Mucosa of rectum (tissue), 2 donors: Measurements from ENCODE around the gene DNAL1.
"Not testable (repeated sequence)": the region's sequence is repeated elsewhere in the genome, so short reads cannot be mapped to it uniquely, and the experiment has no call there.

ENCODE experiments used
- H3K27ac ChIP-seq, 2 donors: one replicate each; pipeline ENCODE4 v1.7.0; 2013; ENCODE audit warnings: inconsistent platforms in 2 of 2, low read depth in 2 of 2, low read length in 2 of 2
- H3K27me3 ChIP-seq, 2 donors: one replicate each; pipeline ENCODE4 v1.7.0; 2013; ENCODE audit warnings: low read length in 2 of 2; ENCODE audit not compliant: control insufficient read depth in 2 of 2, insufficient read depth in 2 of 2
- H3K36me3 ChIP-seq, 2 donors: one replicate each; pipeline ENCODE4 v1.7.0; 2013; ENCODE audit warnings: low read length in 2 of 2; ENCODE audit not compliant: control insufficient read depth in 2 of 2, insufficient read depth in 2 of 2
- H3K4me1 ChIP-seq, 2 donors: one replicate each; pipeline ENCODE4 v1.7.0; 2013; ENCODE audit warnings: low read length in 2 of 2, mild to moderate bottlenecking in 1 of 2; ENCODE audit not compliant: control insufficient read depth in 2 of 2, insufficient read depth in 2 of 2
- H3K4me3 ChIP-seq, 2 donors: one replicate each; pipeline ENCODE4 v1.7.0; 2013; ENCODE audit warnings: low read length in 2 of 2
- H3K9ac ChIP-seq, 2 donors: one replicate each; pipeline ENCODE4 v1.7.0; 2013; ENCODE audit warnings: low read length in 2 of 2, low read depth in 1 of 2, mild to moderate bottlenecking in 1 of 2
- H3K9me3 ChIP-seq, 2 donors: one replicate each; pipeline ENCODE4 v1.7.0; 2013; ENCODE audit warnings: low read length in 2 of 2; ENCODE audit not compliant: control insufficient read depth in 2 of 2
- donor health status: healthy.
- donor health status: Normal muscosa, but diverticular disease.

Gene DNAL1

DNA sequence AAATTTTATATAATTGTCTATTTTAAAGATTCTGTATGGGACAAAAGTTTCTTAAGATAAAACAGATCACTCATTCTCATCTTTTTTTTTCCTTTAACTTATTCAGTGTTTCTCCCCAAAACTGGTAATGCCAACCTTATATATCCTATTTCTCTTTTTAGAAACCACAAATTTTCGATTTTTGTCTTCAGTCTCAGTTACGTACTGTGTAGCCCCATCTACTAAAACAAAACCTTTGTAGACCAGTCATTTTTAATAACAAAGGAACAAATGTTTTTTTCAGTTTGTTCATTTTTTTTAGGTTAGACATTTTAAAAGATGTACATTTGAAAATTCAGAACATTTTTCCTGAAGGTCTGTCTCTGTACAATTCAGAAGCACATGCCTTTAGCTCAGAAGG is 51.2 kb downstream of the DNAL1 start:
- Histone ChIP-seq H3K27me3 (no peaks in the 10 kb centered on the region), H3K4me1 (peaks cover 0 to 3% of the 10 kb centered on the region in 2 donors), H3K27ac (no peak overlapping the region), H3K4me3 (no peak overlapping the region), H3K36me3 (no peaks in the 10 kb centered on the region), H3K9me3 (no peaks in the 10 kb centered on the region), H3K9ac (no peak overlapping the region)

DNA sequence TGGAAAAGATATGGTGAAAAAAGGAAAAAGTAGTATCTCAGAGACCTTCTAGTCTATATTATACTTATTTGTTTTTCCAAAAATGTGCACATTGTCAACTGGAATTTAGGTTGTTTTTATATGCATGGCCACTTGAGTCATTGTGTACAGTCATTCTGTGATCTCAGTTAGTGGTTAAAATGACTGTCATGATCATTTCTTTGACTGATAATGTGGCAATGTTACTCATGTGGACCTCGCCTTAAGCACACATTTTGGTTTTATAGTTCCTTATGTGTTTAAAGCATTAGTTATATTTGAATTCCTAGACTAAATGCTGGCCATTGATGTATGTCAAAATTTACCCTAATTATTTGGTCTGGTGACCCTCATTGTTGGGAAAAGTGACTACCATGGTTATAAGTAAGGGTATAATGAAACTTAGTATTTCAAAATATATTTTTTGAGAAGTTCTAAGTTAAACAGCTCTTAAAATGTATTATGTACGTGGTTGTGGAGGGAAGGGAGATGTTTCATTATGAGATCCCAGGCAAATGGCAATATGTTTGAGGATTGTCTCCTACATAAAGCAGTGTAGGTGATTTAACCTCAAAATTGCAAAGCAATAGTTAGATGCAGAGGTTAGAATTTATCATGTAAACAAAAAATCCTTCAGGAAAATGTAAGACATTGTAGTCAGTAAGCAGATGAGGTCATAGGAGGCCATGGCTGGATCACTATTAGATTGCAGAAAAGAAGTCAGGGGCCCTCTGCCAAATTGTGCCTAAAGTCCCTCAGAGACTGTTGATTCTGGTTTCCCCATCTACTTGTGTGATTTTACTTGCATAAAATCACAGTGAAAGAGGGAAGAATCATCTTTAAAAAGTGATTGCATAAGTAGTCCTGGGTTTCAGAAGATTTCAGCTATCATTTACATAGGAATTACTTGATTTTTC is 51.9 kb downstream of the DNAL1 start:
- Histone ChIP-seq H3K36me3 (no peaks in the 10 kb centered on the region), H3K27ac (no peak overlapping the region), H3K9me3 (no peaks in the 10 kb centered on the region), H3K4me3 (no peak overlapping the region), H3K9ac (no peak overlapping the region), H3K4me1 (peaks cover 0 to 3% of the 10 kb centered on the region in 2 donors), H3K27me3 (no peaks in the 10 kb centered on the region)

DNA sequence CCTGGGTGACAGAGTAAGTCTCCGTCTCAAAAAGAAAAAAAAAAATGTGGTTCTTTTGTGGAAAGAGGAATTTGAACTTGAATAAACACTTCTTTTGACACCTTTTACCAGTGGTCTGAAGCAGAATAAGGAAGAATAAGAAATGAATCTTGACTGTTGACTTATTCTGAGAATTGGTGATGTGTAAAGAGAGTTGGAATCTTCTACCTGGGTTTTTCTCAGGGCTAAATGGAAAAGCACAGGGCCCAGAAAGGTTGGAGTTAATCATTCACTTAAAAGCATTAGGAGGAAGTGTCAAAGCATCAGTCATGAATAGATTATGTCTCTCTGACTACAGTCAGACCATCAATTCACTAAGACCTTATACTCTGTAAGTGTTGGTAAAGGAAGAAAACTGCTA is 55.5 kb downstream of the DNAL1 start:
- Histone ChIP-seq H3K9me3 (no peaks in the 10 kb centered on the region), H3K36me3 (no peaks in the 10 kb centered on the region), H3K27me3 (no peaks in the 10 kb centered on the region), H3K4me3 (no peak overlapping the region), H3K9ac (no peak overlapping the region), H3K4me1 (peaks cover 0 to 3% of the 10 kb centered on the region in 2 donors), H3K27ac (no peak overlapping the region)

GRCh38 chr14:73708076-73708475 is 63.3 kb downstream of the DNAL1 start:
- H3K4me3 ChIP-seq: not testable (repeated sequence)

DNA sequence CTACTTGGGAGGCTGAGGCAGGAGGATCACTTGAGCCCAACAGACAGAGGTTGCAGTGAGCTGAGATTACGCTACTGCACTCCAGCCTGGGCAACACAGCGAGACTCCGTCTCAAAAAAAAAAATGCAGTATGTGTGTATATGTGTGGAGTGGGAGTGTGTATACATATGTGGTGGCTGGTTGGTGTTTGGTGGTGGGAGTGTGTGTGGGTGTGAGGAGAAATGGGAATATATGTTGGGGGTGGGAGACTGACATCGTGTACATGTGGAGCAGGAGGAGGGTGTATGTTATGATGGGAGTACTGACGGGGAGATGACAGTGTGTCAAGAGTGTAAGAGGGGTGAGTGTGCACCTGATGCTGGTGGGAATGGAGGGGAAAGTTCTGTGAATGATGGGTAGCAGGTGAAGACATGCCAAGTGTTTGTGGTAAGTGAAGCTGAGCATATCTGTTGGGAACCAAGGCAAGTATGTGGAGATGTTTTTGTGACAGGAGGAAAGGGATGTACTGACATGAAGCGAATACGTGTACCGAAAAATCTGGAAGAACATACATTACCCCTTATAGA is 65.2 kb downstream of the DNAL1 start:
- Histone ChIP-seq H3K4me1 (peaks cover 12 to 14% of the 10 kb centered on the region in 2 donors), H3K9me3 (no peaks in the 10 kb centered on the region), H3K27ac (no peak overlapping the region), H3K36me3 (no peaks in the 10 kb centered on the region), H3K4me3 (no peak overlapping the region), H3K9ac (no peak overlapping the region), H3K27me3 (no peaks in the 10 kb centered on the region)

More at GRCh38 chr14:73708076-73708475, 63.3 kb downstream of the DNAL1 start:
- not testable (repeated sequence) for H3K9ac ChIP-seq, H3K9me3 ChIP-seq, H3K4me1 ChIP-seq, H3K36me3 ChIP-seq, H3K27ac ChIP-seq, H3K27me3 ChIP-seq

GRCh38 chr14:73710737-73711136 is 66.0 kb downstream of the DNAL1 start:
- Histone ChIP-seq H3K27ac (no peak overlapping the region), H3K9ac (no peak overlapping the region), H3K4me1 (peaks cover 12 to 14% of the 10 kb centered on the region in 2 donors), H3K27me3 (no peaks in the 10 kb centered on the region), H3K9me3 (no peaks in the 10 kb centered on the region), H3K36me3 (peaks cover 4 to 6% of the 10 kb centered on the region in 2 donors), H3K4me3 (no peak overlapping the region)

GRCh38 chr14:73712071-73712506 is 67.3 kb downstream of the DNAL1 start:
- Histone ChIP-seq H3K4me1 (peaks cover 12 to 14% of the 10 kb centered on the region in 2 donors), H3K27ac (peak overlapping the region; percentile 31 to 35)

GRCh38 chr14:73712540-73713180 is 67.9 kb downstream of the DNAL1 start:
- Histone ChIP-seq H3K4me1 (peaks cover 12 to 14% of the 10 kb centered on the region in 2 donors), H3K36me3 (peaks cover 13 to 19% of the 10 kb centered on the region in 2 donors), H3K4me3 (peak overlapping the region; percentile 71 to 87), H3K27me3 (no peaks in the 10 kb centered on the region), H3K9me3 (no peaks in the 10 kb centered on the region), H3K27ac (peak overlapping the region; percentile 31 to 89), H3K9ac (peak overlapping the region; percentile 48 to 79)

More at GRCh38 chr14:73712071-73712506, 67.3 kb downstream of the DNAL1 start:
- no peaks in the 10 kb centered on the region for H3K27me3 ChIP-seq
- H3K36me3 ChIP-seq: peaks cover 10 to 15% of the 10 kb centered on the region in 2 donors
- peak overlapping the region; percentile 71 to 87 for H3K4me3 ChIP-seq
- H3K9me3 ChIP-seq: no peaks in the 10 kb centered on the region
- peak overlapping the region; percentile 41 to 48 for H3K9ac ChIP-seq

GRCh38 chr14:73713206-73713802 is 68.5 kb downstream of the DNAL1 start:
- H3K4me1 ChIP-seq: peaks cover 12 to 14% of the 10 kb centered on the region in 2 donors

More at GRCh38 chr14:73713206-73713802, 68.5 kb downstream of the DNAL1 start:
- Histone ChIP-seq H3K36me3 (peaks cover 18 to 24% of the 10 kb centered on the region in 2 donors), H3K9me3 (no peaks in the 10 kb centered on the region), H3K27ac (peak overlapping the region; percentile 82 to 89), H3K4me3 (peak overlapping the region; percentile 71 to 87), H3K27me3 (no peaks in the 10 kb centered on the region), H3K9ac (peak overlapping the region; percentile 75 to 79)
